ENCODE results near the gene WWC2. TPM values are rescaled to one million over a fixed set of nuclear protein-coding genes. Genes with fewer than 3 reads are reported as not detected.

The WWC2 gene
- total RNA-seq, 1 experiment from 2014 or later: 39.1 TPM

- ChIA-PET CTCF (no interaction called here), POLR2A (no interaction called here), RAD21 (ENCODE audit: low non-redundant PET in 1 of 2, low total read pairs in 2 of 2, uncharacterized antibody in 2 of 2, unreplicated experiment in 2 of 2) (no interaction called here)
- peak; percentile 96 for ATAC-seq
- Histone ChIP-seq H3K9me3 (ENCODE audit: control insufficient read depth in 1 of 2, insufficient read depth in 1 of 2, low read depth in 1 of 2, low read length in 2 of 2) (no peaks in the 10 kb centered on the region), H3K27ac (ENCODE audit: low read depth, low read length) (peak overlapping the region; percentile 40), H3K9me2 (ENCODE audit: insufficient read depth) (no peaks in the 10 kb centered on the region), H3K4me2 (ENCODE audit: low read length) (peak overlapping the region; percentile 56), H3K79me2 (ENCODE audit: insufficient read depth, low read length) (peaks cover 64% of the 10 kb centered on the region), H4K20me1 (ENCODE audit: insufficient read depth) (no peaks in the 10 kb centered on the region), H3K4me3 (replicated peaks in 1 of 2; ENCODE audit: low read depth in 1 of 2, low read length in 2 of 2) (no peak overlapping the region), H3K27me3 (ENCODE audit: insufficient read depth, low read length) (no peaks in the 10 kb centered on the region), H3K36me3 (ENCODE audit: control insufficient read depth in 1 of 2, insufficient read depth in 2 of 2, low read length in 2 of 2) (no peaks in the 10 kb centered on the region), H3K4me1 (ENCODE audit: control insufficient read depth in 1 of 2, insufficient read depth in 2 of 2, low read length in 2 of 2) (peaks cover 12 to 25% of the 10 kb centered on the region in 2 experiments), H3K9ac (ENCODE audit: low read length) (no peak overlapping the region), H2AFZ (ENCODE audit: low read depth, low read length, poor library complexity, severe bottlenecking) (no peak overlapping the region)
- peak; percentile 70 for DNase-seq (ENCODE audit: low read depth, low spot score)
- BruUV-seq (replicated peaks): no TSS peak
- intact Hi-C loops (cut with micrococcal nuclease): no loop called here
- TF ChIP-seq RAD21 (IDR thresholded peaks at IDR 0.05; ENCODE audit: low read depth) (no peak), SRF (IDR thresholded peaks at IDR 0.05; ENCODE audit: low read depth) (0 out of 2 replicates have a peak, but pooled peaks have one; percentile 50), EZH2 (IDR thresholded peaks at IDR 0.05) (no peak), ZNF274 (IDR thresholded peaks at IDR 0.05; ENCODE audit: low read depth, low read length) (no peak), YY1 (IDR thresholded peaks at IDR 0.05; ENCODE audit: extremely low read depth, insufficient replicate concordance, low read depth, low read length) (no peak), MAX (IDR thresholded peaks at IDR 0.05) (peak; percentile 60), FOSL1 (IDR thresholded peaks at IDR 0.05; ENCODE audit: low read depth) (peak; percentile 85), ZBTB33 (IDR thresholded peaks at IDR 0.05; ENCODE audit: extremely low read depth, insufficient replicate concordance, low read length) (no peak), ZFX (IDR thresholded peaks at IDR 0.05) (no peak), EZH2phosphoT487 (IDR thresholded peaks at IDR 0.05; ENCODE audit: borderline replicate concordance) (no peak), POLR2AphosphoS5 (IDR thresholded peaks at IDR 0.05; ENCODE audit: low read depth, low read length) (no peak), JUND (IDR thresholded peaks at IDR 0.05) (peak; percentile 84), CTCF (IDR thresholded peaks at IDR 0.05 in 2 of 3, conservative IDR thresholded peaks at IDR 0.05 in 1 of 3; ENCODE audit: borderline replicate concordance in 1 of 3, insufficient read depth in 1 of 3, low read depth in 2 of 3, low read length in 2 of 3) (no peak), ATF3 (IDR thresholded peaks at IDR 0.05) (peak; percentile 85), CBX3 (IDR thresholded peaks at IDR 0.05; ENCODE audit: low read depth) (peak; percentile 62; the same call in 1 of the 2 replicates), SP1 (IDR thresholded peaks at IDR 0.05; ENCODE audit: low read depth) (peak; percentile 77), EGR1 (IDR thresholded peaks at IDR 0.05; ENCODE audit: low read depth) (peak; percentile 47), CEBPB (IDR thresholded peaks at IDR 0.05; ENCODE audit: low read depth) (peak; percentile 89), REST (IDR thresholded peaks at IDR 0.05; ENCODE audit: low read depth) (no peak), SIN3A (IDR thresholded peaks at IDR 0.05; ENCODE audit: low read depth) (peak; percentile 35; the same call in 1 of the 2 replicates)
Measured at GRCh38 chr4:183182873-183183725, 84.0 kb downstream of the WWC2 start.
